GM12872 (cell line): Measurements from ENCODE around the gene PHF20.

ENCODE experiments used
- TF ChIP-seq, protein P1 (sequence below): IDR thresholded peaks from 3 replicates; pipeline ENCODE4 v1.5.1; 2011; ENCODE audit warnings: low read depth, mild to moderate bottlenecking, low read length, moderate library complexity; ENCODE audit not compliant: insufficient read depth

The PHF20 gene

DNA sequence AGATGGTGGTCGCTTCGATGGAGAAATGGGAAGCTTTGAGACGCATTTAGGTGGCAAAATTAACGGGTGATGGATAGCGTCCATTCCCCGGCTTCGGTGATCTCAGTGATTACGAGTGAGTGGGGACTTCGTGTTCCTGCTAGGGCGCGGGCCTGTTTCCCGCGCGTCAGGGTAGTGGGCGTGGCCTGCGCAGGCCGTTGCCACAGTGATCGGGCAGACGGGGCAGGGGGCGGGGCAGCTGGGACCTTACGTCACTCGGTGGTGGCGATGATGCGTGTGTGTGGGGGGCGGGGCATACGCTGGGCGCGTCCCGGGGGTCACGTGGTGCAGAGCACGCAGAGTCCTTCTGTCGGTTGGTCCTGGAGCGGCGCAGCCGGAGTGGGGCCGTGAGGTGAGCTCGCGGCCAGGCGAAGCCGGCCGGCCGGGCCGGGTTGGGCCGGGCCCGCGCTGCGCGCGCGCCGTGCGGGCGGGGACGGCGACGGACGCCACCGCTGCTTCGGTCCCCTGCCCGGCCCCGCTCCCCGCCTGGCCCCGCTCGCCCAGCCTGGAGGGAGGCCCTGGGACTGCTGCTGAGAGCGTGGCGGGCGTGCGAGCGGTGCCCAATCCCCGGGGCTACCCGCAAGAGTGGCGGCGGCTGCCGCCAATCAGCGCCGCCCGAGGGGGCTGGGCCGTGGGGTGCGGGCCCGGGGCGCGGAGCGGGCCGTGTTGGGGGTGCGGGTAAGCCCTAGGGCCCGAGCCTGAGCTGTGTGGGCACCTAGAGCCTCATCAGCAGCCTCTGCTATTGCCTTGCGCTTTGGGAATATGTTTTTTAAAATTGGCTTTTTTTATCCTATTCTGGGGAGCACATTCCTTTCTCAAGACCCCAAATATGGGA is at the start of gene PHF20:
TSS of gene PHF20 (plus strand) at position 327 of the 874 bp plus-strand sequence. CDS start 29,508 bp downstream, outside the sequence.
- TF ChIP-seq, protein P1, sequence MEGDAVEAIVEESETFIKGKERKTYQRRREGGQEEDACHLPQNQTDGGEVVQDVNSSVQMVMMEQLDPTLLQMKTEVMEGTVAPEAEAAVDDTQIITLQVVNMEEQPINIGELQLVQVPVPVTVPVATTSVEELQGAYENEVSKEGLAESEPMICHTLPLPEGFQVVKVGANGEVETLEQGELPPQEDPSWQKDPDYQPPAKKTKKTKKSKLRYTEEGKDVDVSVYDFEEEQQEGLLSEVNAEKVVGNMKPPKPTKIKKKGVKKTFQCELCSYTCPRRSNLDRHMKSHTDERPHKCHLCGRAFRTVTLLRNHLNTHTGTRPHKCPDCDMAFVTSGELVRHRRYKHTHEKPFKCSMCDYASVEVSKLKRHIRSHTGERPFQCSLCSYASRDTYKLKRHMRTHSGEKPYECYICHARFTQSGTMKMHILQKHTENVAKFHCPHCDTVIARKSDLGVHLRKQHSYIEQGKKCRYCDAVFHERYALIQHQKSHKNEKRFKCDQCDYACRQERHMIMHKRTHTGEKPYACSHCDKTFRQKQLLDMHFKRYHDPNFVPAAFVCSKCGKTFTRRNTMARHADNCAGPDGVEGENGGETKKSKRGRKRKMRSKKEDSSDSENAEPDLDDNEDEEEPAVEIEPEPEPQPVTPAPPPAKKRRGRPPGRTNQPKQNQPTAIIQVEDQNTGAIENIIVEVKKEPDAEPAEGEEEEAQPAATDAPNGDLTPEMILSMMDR = no peak

DNA sequence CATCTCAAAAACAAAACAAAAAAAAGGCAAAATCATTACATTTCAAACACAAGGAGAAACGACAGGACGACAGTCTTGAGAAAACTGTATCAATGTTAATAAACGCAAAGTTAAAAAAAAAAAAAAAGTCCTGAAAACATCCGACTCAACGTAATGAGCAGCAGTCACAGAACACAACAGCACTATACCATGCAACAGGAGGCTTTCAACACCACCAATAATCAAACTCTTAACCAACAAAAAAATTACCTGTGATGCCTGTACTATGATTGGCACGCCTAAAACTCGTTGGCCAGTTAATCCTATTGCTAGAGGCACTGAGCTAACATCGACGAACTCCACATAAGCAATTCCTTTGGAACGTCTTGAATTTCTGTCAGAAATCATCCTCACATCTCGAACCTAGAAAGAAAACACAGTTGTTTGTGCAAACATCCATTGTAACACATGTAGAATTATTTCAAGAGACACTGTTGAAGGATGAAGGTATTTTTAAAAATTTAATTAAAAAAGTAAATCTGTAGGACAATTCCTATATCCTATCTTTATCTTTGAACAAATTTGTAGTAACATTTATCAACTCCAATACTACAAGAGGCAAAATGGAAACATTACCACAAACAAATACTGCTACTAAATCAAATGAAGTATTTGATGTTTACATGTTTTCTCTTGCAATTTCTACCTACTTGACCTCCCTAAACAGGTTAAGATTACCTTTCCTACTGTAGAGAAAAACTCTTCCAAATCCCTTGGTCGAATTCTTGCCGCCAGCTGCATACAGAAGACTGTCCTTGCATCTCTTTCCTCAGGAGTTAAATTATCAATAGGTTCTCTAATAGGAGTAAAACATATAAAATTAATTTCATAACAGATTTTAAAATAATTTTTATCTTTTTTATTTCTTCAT is 47.2 kb upstream of the PHF20 start:
- TF ChIP-seq, protein P1 = no peak

DNA sequence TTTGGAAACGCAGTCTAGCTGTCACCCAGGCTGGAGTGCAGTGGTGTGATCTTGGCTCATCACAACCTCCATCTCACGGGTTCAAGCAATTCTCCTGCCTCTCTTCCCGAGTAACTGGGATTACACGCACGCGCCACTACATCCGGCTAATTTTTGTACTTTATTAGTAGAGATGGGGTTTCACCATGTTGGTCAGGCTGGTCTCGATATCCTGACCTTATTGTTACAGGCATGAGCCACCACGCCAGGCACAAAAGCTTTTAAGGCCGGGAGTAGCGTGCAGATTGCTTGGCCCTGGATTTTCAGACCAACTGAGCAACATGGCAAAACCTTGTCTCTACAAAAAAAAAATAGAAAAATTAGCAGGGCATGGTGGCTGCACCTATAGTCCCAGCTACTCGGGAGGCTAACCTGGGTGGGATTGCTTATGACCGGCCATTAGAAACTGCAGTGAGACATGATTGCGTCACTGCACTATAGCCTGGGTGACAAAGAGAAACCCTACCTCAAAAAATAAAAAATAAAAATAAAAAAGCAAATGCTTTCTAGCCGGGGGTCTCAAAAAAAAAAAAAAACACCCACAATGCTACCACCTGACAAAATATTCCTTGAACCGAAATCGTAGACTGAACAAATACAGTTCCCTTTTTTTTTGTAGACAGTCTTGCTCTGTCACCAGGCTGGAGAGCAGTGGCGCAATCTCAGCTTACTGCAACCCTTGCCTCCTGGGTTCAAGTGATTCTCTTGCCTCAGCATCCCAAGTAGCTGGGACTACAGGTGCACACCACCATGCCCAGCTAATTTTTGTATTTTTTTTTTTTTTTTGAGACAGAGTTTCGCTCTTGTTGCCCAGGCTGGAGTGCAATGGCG is 44.7 kb upstream of the PHF20 start:
- TF ChIP-seq, protein P1 = no peak

DNA sequence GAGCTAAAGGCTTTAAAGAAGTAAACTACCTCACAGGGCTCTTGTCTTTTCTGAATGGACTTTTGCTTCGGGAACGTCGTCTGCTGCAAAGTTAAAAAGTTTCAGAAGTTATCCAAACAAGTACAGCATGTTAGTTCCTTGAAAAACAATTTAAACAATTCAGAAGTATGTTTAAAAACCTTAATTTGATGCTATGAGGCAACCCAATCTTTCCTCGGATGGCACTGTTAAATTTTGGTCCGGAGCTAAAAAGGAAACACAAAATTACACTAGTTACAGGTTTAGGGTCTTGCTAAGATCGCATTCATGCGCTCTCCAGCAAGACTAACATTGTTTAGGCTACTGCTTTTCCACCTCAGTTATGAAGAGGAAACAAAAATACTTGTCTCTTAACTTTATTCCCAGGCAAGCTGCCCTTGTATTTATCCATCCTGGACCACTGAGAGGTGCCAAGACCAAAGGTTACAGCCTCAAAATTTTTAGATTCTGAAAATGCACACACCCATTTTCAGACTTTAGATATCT is 42.5 kb upstream of the PHF20 start:
- TF ChIP-seq, protein P1 = no peak

DNA sequence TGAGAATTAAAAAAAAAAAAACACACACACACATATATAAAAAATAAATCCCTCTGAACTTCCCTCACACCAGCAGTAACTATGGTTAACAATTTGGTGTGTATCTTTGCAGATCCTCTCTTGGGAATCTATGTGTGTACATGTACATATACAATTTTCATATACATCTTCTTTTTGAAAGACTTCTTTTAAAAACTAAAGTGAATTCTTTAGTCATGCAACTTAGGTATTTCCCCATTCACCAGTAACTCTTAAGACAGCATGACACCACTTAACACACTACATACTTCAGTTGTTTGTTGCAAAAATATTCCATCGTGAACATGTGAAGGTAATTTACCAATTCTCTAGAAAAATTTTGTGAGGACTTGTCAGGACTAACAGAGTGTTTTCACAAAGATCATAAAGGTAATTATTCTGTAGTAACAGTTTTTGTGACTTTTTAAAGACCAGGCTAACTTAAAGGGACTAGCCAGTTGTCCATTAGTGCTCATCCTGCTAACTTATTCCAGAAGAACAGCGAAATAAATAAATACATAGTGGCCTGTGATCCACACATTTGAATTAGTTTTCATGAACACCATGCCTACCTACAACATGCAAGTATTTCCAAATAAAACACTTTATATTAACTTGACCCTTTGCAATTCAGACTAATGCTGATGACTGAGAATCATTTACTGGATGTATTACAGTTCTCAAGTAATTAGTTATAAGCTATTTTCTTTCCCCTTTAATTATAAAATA is 41.8 kb upstream of the PHF20 start:
- TF ChIP-seq, protein P1 = no peak

DNA sequence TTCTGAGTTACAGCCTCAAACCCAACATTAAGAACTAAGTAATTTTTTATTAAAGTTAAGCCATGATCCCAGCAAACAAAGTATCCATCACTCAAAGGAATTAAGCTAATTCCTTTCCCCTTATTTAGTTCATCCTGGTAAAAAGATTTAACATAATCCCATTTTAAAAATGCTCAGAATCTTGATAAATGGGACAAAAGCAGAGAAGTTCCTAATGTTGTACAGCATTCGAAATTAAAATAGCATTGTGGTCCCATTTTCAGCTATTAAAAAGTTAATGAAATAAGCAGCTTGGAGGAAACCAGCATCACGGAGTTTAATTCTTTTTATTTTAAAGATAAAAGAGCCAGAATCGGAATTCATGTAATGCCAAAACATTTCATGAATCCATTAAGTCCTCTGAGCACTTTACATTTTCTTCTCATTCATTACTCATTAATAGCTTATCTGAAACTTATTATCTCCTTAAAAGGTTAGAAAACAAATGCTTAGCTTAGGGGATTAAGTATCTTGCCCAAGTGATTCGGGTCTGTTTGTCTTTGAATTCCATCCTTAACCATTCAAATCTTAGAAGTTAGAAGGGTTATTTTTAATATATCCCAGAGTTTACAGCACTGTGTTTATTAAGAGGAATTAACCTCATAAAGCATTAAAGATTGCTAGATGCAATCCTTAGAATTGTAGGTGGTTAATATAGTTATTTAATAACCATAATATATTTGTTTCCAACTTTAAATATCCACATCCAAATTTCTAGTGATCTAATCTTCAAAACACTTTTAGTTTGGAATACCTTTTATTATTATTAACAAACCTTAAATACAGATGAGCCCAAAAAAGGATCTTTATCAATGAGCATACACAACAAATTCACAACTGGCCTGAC is 41.0 kb upstream of the PHF20 start:
- TF ChIP-seq, protein P1 = no peak
